Right lobe of liver (tissue), 6 donors: ENCODE measurements around the gene NNT. TPM values are rescaled to one million over a fixed set of nuclear protein-coding genes. Genes with fewer than 3 reads are reported as not detected.
"Not testable (repeated sequence)": the region's sequence is repeated elsewhere in the genome, so short reads cannot be mapped to it uniquely, and the experiment has no call there.

Experiments
- ATAC-seq, 4 donors: fragments of 200-7000 bp; cut with Tn5 transposase; one replicate each; pipeline ENCODE4 v1.9.1; 2020; ENCODE audit warnings: mild to moderate bottlenecking in 4 of 4, moderate library complexity in 4 of 4
- DNase-seq, 3 donors: peaks; one replicate each; pipeline ENCODE4 v3.0.0-alpha.2; 2020
- H3K27ac ChIP-seq, 3 donors: fragments of 200-600 bp; one replicate each; pipeline ENCODE4 v1.8.0; 2022
- H3K27me3 ChIP-seq, 2 donors: fragments of 200-600 bp; one replicate each; pipeline ENCODE4 v1.8.0; 2022
- H3K36me3 ChIP-seq, 4 donors: fragments of 200-600 bp; sonication (generic) in 1 of 4; one replicate each; pipeline versions ENCODE4 v1.5.1 to v1.8.0; 2017 to 2022; ENCODE audit warnings: control low read depth in 1 of 4
- H3K4me1 ChIP-seq, 4 donors: fragments of 200-600 bp; sonication (generic) in 1 of 4; one replicate each; pipeline versions ENCODE4 v1.5.1 to v1.8.0; 2017 to 2022; ENCODE audit warnings: control low read depth in 1 of 4
- H3K4me3 ChIP-seq, 3 donors: fragments of 200-600 bp; one replicate each; pipeline ENCODE4 v1.8.0; 2022
- H3K9me3 ChIP-seq, 4 donors: fragments of 200-600 bp; sonication (generic) in 1 of 4; one replicate each; pipeline versions ENCODE4 v1.5.1 to v1.8.0; 2017 to 2022; ENCODE audit warnings: control low read depth in 1 of 4
- POLR2A ChIP-seq: fragments of 450-650 bp; IDR thresholded peaks from one replicate; pipeline ENCODE4 v1.6.1; 2017; ENCODE audit warnings: antibody characterized with exemption, mild to moderate bottlenecking
- WGBS: methylation state at CpG from one replicate; pipeline ENCODE4 v1.1.6; 2018; ENCODE audit warnings: low coverage, low lambda C conversion rate; ENCODE audit not compliant: insufficient coverage; ENCODE audit errors: missing lambda C conversion rate; 5-methylcytosine and 5-hydroxymethylcytosine counted together
- intact Hi-C, 2 donors: fragments of 100-400 bp; cut with DNase I; formaldehyde crosslinking; loops; one replicate each; pipeline versions ENCODE4 v1.11.2 to v1.14.1; 2022
- total RNA-seq, 6 experiments: library from RNA; depleted of rRNA in 2 of 6; stranded (reverse); fragments of >200 nt in 2 of 6; fragmentation: NEBNext Ultra II Directional in 3 of 6; extraction: Animal tissue kit (Norgen Biotek cat#: 25700) in 3 of 6; gene quantifications; one replicate each; pipeline versions ENCODE4 v1.1.0 to v1.2.4, GENCODE V29; 2016 to 2023
- TF ChIP-seq, protein P1 (sequence below), 4 donors: fragments of 200-600 bp in 3 of 4; fragments of 450-650 bp in 1 of 4; IDR thresholded peaks; one replicate each; pipeline versions ENCODE4 v1.5.1 to v1.8.0; 2016 to 2022; ENCODE audit warnings: antibody characterized with exemption in 4 of 4, mild to moderate bottlenecking in 2 of 4
- donor health status: DM: no; HTN: yes; CAD: no.
- donor health status: DM: no; HTN: no; CAD: no.
- donor health status: DM: no; HTN: no; CAD: no.
- donor health status: DM: no; HTN: yes; CAD: no.
- donor health status: DM: no; HTN: yes; CAD: no.

NNT gene
- total RNA-seq, 6 experiments from 2014 or later: 81.3 to 250 (median 188) TPM

DNA sequence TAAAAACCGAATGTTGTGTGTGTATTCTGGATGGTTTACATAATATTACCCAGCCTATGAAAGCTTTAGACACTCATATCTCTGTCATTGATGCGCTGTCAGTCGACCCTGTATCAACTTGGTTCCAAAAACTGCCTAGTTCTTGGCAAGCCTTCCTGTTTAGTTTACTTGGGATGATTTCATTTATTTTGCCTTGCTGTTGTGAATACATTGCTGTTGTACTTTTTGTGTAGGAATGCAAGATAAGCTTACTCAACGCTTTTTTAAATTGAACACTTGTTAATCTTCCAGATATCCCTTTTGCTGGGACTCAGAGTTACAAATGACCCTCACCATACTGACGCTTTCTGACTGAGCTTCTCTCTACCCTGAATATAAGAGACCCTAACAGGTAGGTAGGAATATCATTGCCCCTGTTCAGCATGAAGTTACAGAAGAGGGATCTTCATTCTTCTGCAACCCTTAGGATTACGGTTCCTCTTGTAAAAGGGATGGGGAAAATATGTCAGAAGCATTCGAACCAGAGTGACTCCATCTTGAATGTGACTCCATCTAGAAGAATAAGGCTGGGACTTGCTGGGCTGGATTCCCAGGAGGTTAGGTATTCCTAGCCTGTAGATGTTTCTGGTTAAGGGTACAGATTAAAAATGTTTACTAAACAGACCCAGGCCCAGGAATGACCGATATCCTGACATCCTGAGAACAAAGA, 32.4 kb upstream of the NNT start:
- no peaks in the 10 kb centered on the region for H3K27me3 ChIP-seq
- TF ChIP-seq, protein P1, sequence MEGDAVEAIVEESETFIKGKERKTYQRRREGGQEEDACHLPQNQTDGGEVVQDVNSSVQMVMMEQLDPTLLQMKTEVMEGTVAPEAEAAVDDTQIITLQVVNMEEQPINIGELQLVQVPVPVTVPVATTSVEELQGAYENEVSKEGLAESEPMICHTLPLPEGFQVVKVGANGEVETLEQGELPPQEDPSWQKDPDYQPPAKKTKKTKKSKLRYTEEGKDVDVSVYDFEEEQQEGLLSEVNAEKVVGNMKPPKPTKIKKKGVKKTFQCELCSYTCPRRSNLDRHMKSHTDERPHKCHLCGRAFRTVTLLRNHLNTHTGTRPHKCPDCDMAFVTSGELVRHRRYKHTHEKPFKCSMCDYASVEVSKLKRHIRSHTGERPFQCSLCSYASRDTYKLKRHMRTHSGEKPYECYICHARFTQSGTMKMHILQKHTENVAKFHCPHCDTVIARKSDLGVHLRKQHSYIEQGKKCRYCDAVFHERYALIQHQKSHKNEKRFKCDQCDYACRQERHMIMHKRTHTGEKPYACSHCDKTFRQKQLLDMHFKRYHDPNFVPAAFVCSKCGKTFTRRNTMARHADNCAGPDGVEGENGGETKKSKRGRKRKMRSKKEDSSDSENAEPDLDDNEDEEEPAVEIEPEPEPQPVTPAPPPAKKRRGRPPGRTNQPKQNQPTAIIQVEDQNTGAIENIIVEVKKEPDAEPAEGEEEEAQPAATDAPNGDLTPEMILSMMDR (IDR thresholded peaks at IDR 0.05): no peak
- no peak for TF ChIP-seq POLR2A
- H3K4me1 ChIP-seq: peaks cover 0 to 5% (median 0%) of the 10 kb centered on the region in 4 donors
- H3K36me3 ChIP-seq: peaks cover 0 to 4% (median 0%) of the 10 kb centered on the region in 4 donors
- H3K27ac ChIP-seq: no peak overlapping the region
- intact Hi-C loops: no loop called here
- WGBS: 68% methylated on average over 7 of the region's 8 CpGs
- DNase-seq: no peak
- ATAC-seq: peak in 1 of 4 donors; percentile 30
- H3K9me3 ChIP-seq: no peaks in the 10 kb centered on the region
- H3K4me3 ChIP-seq: no peak overlapping the region

DNA sequence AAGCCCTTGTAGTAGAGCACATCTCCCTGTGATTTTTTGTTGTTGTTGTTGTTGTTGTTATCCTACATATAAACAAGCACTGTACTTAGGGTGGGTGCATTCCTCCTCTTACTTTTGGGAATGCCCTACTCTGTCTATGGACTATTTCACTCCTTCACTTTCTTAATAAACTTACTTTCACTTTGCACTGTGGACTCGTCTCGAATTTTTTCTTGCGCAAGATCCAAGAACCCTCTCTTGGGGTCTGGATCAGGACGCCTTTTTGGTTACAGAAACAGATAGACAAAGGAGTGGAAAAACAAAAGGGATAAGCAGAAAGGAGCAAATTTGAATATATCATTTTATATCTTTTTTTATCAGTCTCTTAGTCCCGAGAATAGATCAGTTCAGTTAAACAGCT, 31.7 kb upstream of the NNT start:
- intact Hi-C loops: no loop called here
- Histone ChIP-seq H3K9me3 (no peaks in the 10 kb centered on the region), H3K4me1 (peaks cover 0 to 5% (median 0%) of the 10 kb centered on the region in 4 donors), H3K36me3 (peaks cover 0 to 4% (median 0%) of the 10 kb centered on the region in 4 donors), H3K27me3 (no peaks in the 10 kb centered on the region), H3K27ac (no peak overlapping the region), H3K4me3 (no peak overlapping the region)
- no peak for TF ChIP-seq POLR2A
- WGBS: 67% methylated on average over 5 of the region's 5 CpGs
- ATAC-seq: no peak
- no peak for DNase-seq

DNA sequence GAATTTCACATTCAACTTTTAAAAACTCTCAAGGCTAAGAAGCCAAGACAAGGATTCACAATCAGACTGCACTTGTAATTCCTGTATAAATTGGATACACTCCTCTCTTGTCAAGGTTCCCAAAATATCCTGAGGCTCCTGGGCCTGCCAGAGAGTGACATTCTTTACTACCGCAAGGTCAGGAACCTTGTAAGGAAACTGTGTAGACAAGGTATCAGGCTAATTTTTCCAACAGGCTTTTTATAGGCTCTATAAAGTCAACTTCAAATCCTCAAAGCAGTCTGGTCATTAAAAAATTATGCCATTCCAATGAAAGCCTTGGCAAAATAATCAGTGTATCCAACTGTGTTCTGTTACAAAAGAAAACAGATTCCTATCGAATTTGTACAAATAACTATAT, 30.6 kb upstream of the NNT start:
- peaks cover 0 to 5% (median 0%) of the 10 kb centered on the region in 4 donors for H3K4me1 ChIP-seq
- TF ChIP-seq, protein P1 (IDR thresholded peaks at IDR 0.05): no peak
- TF ChIP-seq POLR2A: no peak
- H3K36me3 ChIP-seq: peaks cover 0 to 4% (median 0%) of the 10 kb centered on the region in 4 donors
- H3K4me3 ChIP-seq: no peak overlapping the region
- no peak overlapping the region for H3K27ac ChIP-seq
- no peaks in the 10 kb centered on the region for H3K27me3 ChIP-seq
- H3K9me3 ChIP-seq: no peaks in the 10 kb centered on the region
- intact Hi-C loops: no loop called here
- ATAC-seq (no peak), DNase-seq (no peak)
- WGBS: 38% methylated on average over 2 of the region's 2 CpGs

DNA sequence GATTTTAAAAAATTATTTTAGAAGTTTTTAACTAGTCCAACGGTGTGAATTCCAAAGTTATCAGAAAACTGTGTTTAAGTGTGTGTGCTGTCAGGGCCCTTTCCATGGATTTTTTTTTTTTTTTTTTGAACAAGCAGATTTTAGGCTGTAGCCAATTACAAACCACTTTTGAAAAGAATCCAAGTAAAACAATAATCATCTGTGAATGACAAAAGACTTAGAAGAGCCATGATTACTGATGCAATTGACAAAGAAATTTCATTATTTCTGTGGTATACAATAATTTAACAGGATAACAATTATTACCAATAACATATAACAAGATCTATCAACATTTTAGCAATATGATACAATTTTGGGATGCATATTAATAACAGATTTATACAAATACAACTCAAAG, 29.9 kb upstream of the NNT start:
- no peak for ATAC-seq
- intact Hi-C loops: no loop called here
- TF ChIP-seq, protein P1 (IDR thresholded peaks at IDR 0.05): no peak
- no peak for TF ChIP-seq POLR2A
- DNase-seq: no peak
- Histone ChIP-seq H3K27me3 (no peaks in the 10 kb centered on the region), H3K27ac (no peak overlapping the region), H3K9me3 (no peaks in the 10 kb centered on the region), H3K4me3 (no peak overlapping the region), H3K36me3 (peaks cover 0 to 4% (median 0%) of the 10 kb centered on the region in 4 donors), H3K4me1 (peaks cover 0 to 5% (median 0%) of the 10 kb centered on the region in 4 donors)
- WGBS: 44% methylated on average over 1 of the region's 1 CpG

DNA sequence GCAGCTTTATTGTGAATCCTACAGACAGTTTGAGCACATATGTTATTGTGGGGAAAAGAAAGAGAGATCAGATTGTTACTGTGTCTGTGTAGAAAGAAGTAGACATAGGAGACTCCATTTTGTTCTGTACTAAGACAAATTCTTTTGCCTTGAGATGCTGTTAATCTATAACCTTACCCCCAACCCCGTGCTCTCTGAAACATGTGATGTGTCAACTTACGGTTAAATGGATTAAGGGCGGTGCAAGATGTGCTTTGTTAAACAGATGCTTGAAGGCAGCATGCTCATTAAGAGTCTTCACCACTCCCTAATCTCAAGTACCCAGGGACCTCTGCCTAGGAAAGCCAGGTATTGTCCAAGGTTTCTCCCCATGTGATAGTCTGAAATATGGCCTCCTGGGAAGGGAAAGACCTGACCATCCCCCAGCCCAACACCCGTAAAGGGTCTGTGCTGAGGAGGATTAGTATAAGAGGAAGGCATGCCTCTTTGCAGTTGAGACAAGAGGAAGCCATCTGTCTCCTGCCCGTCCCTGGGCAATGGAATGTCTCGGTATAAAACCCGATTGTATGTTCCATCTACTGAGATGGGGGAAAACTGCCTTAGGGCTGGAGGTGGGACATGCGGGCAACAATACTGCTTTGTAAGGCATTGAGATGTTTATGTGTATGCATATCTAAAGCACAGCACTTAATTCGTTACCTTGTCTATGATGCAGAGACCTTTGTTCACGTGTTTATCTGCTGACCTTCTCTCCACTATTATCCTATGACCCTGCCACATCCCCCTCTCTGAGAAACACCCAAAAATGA, 22.4 kb upstream of the NNT start:
- intact Hi-C loops, H3K9me3 ChIP-seq, DNase-seq, H3K36me3 ChIP-seq, H3K27me3 ChIP-seq, H3K27ac ChIP-seq, ATAC-seq, H3K4me3 ChIP-seq: not testable (repeated sequence)
- WGBS: 83% methylated on average over 6 of the region's 10 CpGs
- H3K4me1 ChIP-seq: peaks cover 0 to 13% (median 6%) of the 10 kb centered on the region in 4 donors
